Liver (tissue), 9 donors: ENCODE data around the gene ZNF45. TPM values are rescaled to one million over a fixed set of nuclear protein-coding genes. Genes with fewer than 3 reads are reported as not detected.

ENCODE experiments used
- DNase-seq: peaks from one replicate; pipeline ENCODE4 v3.0.0-alpha.2; 2017; ENCODE audit warnings: low spot score
- H3K27ac ChIP-seq, 2 donors: one replicate each; pipeline ENCODE4 v1.7.0; 2013; ENCODE audit warnings: inconsistent platforms in 2 of 2, low read length in 2 of 2, control low read depth in 1 of 2, low read depth in 1 of 2, mild to moderate bottlenecking in 1 of 2
- H3K27me3 ChIP-seq, 4 donors: one replicate each; pipeline versions ENCODE4 v1.6.1 to v1.7.0; 2013; ENCODE audit warnings: low read length in 3 of 4, inconsistent platforms in 1 of 4, mild to moderate bottlenecking in 1 of 4, moderate library complexity in 1 of 4; ENCODE audit not compliant: control insufficient read depth in 4 of 4, insufficient read depth in 4 of 4
- H3K36me3 ChIP-seq, 4 donors: one replicate each; pipeline versions ENCODE4 v1.6.1 to v1.7.0; 2013; ENCODE audit warnings: low read length in 3 of 4, mild to moderate bottlenecking in 3 of 4, low read depth in 1 of 4, moderate library complexity in 1 of 4; ENCODE audit not compliant: control insufficient read depth in 4 of 4, insufficient read depth in 3 of 4
- H3K4me1 ChIP-seq, 4 donors: one replicate each; pipeline versions ENCODE4 v1.6.1 to v1.7.0; 2013; ENCODE audit warnings: low read length in 3 of 4, mild to moderate bottlenecking in 3 of 4, moderate library complexity in 1 of 4; ENCODE audit not compliant: control insufficient read depth in 4 of 4, insufficient read depth in 4 of 4
- H3K4me3 ChIP-seq, 3 donors: one replicate each; pipeline versions ENCODE4 v1.6.1 to v1.7.0; 2013; ENCODE audit warnings: low read length in 3 of 3, control low read depth in 1 of 3, low read depth in 1 of 3, mild to moderate bottlenecking in 1 of 3
- H3K9ac ChIP-seq, 2 donors: one replicate each; pipeline ENCODE4 v1.7.0; 2013; ENCODE audit warnings: low read length in 2 of 2, mild to moderate bottlenecking in 2 of 2, moderate library complexity in 2 of 2, control low read depth in 1 of 2, low read depth in 1 of 2
- H3K9me3 ChIP-seq, 4 donors: one replicate each; pipeline versions ENCODE4 v1.6.1 to v1.7.0; 2013; ENCODE audit warnings: low read length in 3 of 4; ENCODE audit not compliant: control insufficient read depth in 4 of 4
- EGR1 ChIP-seq, 2 donors: IDR thresholded peaks; 2 replicates each; pipeline ENCODE4 v1.6.1; 2016 to 2018; ENCODE audit warnings: antibody characterized with exemption in 2 of 2, low read depth in 2 of 2
- FOXA1 ChIP-seq: IDR thresholded peaks from 2 replicates; pipeline ENCODE4 v1.6.1; 2016; ENCODE audit warnings: antibody characterized with exemption
- FOXA2 ChIP-seq: IDR thresholded peaks from 2 replicates; pipeline ENCODE4 v1.6.1; 2016; ENCODE audit warnings: antibody characterized with exemption
- GABPA ChIP-seq, 2 donors: IDR thresholded peaks in 1 of 2; conservative IDR thresholded peaks in 1 of 2; 2 replicates each; pipeline ENCODE4 v1.6.1; 2016; ENCODE audit warnings: antibody characterized with exemption in 2 of 2, mild to moderate bottlenecking in 1 of 2, moderate library complexity in 1 of 2
- HNF4A ChIP-seq, 2 donors: conservative IDR thresholded peaks; 2 replicates each; pipeline ENCODE4 v1.6.1; 2016; ENCODE audit warnings: antibody characterized with exemption in 2 of 2, mild to moderate bottlenecking in 2 of 2
- HNF4G ChIP-seq: IDR thresholded peaks from 2 replicates; pipeline ENCODE4 v1.6.1; 2016; ENCODE audit warnings: antibody characterized with exemption
- JUND ChIP-seq, 2 donors: IDR thresholded peaks; 2 replicates each; pipeline ENCODE4 v1.6.1; 2016; ENCODE audit warnings: antibody characterized with exemption in 2 of 2
- RAD21 ChIP-seq, 2 donors: IDR thresholded peaks; 2 replicates each; pipeline ENCODE4 v1.6.1; 2016; ENCODE audit warnings: antibody characterized with exemption in 2 of 2, mild to moderate bottlenecking in 2 of 2
- RXRA ChIP-seq, 2 donors: IDR thresholded peaks; 2 replicates each; pipeline ENCODE4 v1.6.1; 2017 to 2018; ENCODE audit warnings: antibody characterized with exemption in 2 of 2, mild to moderate bottlenecking in 1 of 2
- SP1 ChIP-seq: IDR thresholded peaks from 2 replicates; pipeline ENCODE4 v1.6.1; 2018; ENCODE audit warnings: antibody characterized with exemption, mild to moderate bottlenecking
- YY1 ChIP-seq: IDR thresholded peaks from 2 replicates; pipeline ENCODE4 v1.6.1; 2016; ENCODE audit warnings: antibody characterized with exemption, mild to moderate bottlenecking
- ZBTB33 ChIP-seq: IDR thresholded peaks from 2 replicates; pipeline ENCODE4 v1.6.1; 2016; ENCODE audit warnings: antibody characterized with exemption
- WGBS: extraction: QIAGEN DNeasy Blood & Tissue Kit; methylation state at CpG from one replicate; pipeline ENCODE4 v1.1.7; 2013; 5-methylcytosine and 5-hydroxymethylcytosine counted together
- polyA plus RNA-seq, 2 donors: library from polyadenylated mRNA; stranded (reverse) in 1 of 2; unstranded in 1 of 2; fragments of 200-250 nt in 1 of 2; fragments of >200 nt in 1 of 2; fragmentation: Nextera tagmentation in 1 of 2; extraction: Ambion mirVana in 1 of 2; gene quantifications; one replicate each; pipeline versions ENCODE4 v1.2.1 to v1.2.3, GENCODE V29; 2013 to 2015
- total RNA-seq, 2 donors: library from RNA; depleted of rRNA; stranded (reverse); fragments of >200 nt; gene quantifications; one replicate each; pipeline ENCODE4 v1.2.3, GENCODE V29; 2014
- TF ChIP-seq, protein P1 (sequence below): IDR thresholded peaks from 2 replicates; pipeline ENCODE4 v1.6.1; 2016; ENCODE audit warnings: antibody characterized with exemption, mild to moderate bottlenecking
- TF ChIP-seq, protein P2 (sequence below): fragments of 150-350 bp; IDR thresholded peaks from 2 replicates; pipeline ENCODE4 v1.5.1; 2017; ENCODE audit warnings: improper control_type of control experiment, low read depth, low read length; ENCODE audit not compliant: missing input control
- TF ChIP-seq, protein P3 (sequence below): IDR thresholded peaks from 2 replicates; pipeline ENCODE4 v1.6.1; 2016; ENCODE audit warnings: antibody characterized with exemption
- TF ChIP-seq, protein P4 (sequence below): IDR thresholded peaks from 2 replicates; pipeline ENCODE4 v1.6.1; 2016; ENCODE audit warnings: antibody characterized with exemption
- donor health status: healthy.
- donor health status: healthy.
- donor health status: healthy.
- donor health status: healthy.
- donor health status: healthy.

ZNF45 gene
- total and polyA plus RNA-seq, 4 donors = 1.5 to 11.1 (median 4.3) TPM

GRCh38 chr19:43956827-43957226 is 21.7 kb upstream of the ZNF45 start:
- 94% methylated on average over 3 of the region's 3 CpGs for WGBS
- no peaks in the 10 kb centered on the region for H3K27me3 ChIP-seq
- TF ChIP-seq, protein P1, sequence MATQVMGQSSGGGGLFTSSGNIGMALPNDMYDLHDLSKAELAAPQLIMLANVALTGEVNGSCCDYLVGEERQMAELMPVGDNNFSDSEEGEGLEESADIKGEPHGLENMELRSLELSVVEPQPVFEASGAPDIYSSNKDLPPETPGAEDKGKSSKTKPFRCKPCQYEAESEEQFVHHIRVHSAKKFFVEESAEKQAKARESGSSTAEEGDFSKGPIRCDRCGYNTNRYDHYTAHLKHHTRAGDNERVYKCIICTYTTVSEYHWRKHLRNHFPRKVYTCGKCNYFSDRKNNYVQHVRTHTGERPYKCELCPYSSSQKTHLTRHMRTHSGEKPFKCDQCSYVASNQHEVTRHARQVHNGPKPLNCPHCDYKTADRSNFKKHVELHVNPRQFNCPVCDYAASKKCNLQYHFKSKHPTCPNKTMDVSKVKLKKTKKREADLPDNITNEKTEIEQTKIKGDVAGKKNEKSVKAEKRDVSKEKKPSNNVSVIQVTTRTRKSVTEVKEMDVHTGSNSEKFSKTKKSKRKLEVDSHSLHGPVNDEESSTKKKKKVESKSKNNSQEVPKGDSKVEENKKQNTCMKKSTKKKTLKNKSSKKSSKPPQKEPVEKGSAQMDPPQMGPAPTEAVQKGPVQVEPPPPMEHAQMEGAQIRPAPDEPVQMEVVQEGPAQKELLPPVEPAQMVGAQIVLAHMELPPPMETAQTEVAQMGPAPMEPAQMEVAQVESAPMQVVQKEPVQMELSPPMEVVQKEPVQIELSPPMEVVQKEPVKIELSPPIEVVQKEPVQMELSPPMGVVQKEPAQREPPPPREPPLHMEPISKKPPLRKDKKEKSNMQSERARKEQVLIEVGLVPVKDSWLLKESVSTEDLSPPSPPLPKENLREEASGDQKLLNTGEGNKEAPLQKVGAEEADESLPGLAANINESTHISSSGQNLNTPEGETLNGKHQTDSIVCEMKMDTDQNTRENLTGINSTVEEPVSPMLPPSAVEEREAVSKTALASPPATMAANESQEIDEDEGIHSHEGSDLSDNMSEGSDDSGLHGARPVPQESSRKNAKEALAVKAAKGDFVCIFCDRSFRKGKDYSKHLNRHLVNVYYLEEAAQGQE = no peak
- TF ChIP-seq SP1 (no peak), HNF4G (no peak), GABPA (IDR thresholded peaks at IDR 0.05 in 1 of 2, conservative IDR thresholded peaks at IDR 0.05 in 1 of 2) (no peak), EGR1 (IDR thresholded peaks at IDR 0.05; ENCODE audit: low read depth in 2 of 2) (no peak), YY1 (no peak), JUND (IDR thresholded peaks at IDR 0.05) (no peak), ZBTB33 (no peak), HNF4A (conservative IDR thresholded peaks at IDR 0.05) (no peak), FOXA2 (no peak)
- TF ChIP-seq, protein P2, sequence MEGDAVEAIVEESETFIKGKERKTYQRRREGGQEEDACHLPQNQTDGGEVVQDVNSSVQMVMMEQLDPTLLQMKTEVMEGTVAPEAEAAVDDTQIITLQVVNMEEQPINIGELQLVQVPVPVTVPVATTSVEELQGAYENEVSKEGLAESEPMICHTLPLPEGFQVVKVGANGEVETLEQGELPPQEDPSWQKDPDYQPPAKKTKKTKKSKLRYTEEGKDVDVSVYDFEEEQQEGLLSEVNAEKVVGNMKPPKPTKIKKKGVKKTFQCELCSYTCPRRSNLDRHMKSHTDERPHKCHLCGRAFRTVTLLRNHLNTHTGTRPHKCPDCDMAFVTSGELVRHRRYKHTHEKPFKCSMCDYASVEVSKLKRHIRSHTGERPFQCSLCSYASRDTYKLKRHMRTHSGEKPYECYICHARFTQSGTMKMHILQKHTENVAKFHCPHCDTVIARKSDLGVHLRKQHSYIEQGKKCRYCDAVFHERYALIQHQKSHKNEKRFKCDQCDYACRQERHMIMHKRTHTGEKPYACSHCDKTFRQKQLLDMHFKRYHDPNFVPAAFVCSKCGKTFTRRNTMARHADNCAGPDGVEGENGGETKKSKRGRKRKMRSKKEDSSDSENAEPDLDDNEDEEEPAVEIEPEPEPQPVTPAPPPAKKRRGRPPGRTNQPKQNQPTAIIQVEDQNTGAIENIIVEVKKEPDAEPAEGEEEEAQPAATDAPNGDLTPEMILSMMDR = no peak
- peaks cover 0 to 13% (median 6%) of the 10 kb centered on the region in 4 donors for H3K36me3 ChIP-seq
- H3K9me3 ChIP-seq = peaks cover 32 to 69% (median 58%) of the 10 kb centered on the region in 4 donors
- H3K27ac ChIP-seq = no peak overlapping the region
- H3K4me3 ChIP-seq = peak overlapping the region in 2 of 3 donors; percentile 45 to 47
- H3K4me1 ChIP-seq = peaks cover 0 to 11% (median 0%) of the 10 kb centered on the region in 4 donors
- no peak overlapping the region for H3K9ac ChIP-seq
- no peak for DNase-seq

GRCh38 chr19:43950834-43951645 is 16.0 kb upstream of the ZNF45 start, which contains the start of gene ZNF221:
Gene ZNF221 (plus strand): TSS chr19:43951228. CDS start chr19:43962727, 11,499 bp downstream.
- Histone ChIP-seq H3K9me3 (peaks cover 13 to 40% (median 38%) of the 10 kb centered on the region in 4 donors), H3K36me3 (peaks cover 0 to 11% (median 4%) of the 10 kb centered on the region in 4 donors), H3K27me3 (no peaks in the 10 kb centered on the region), H3K4me3 (peak within 1 kb of the TSS; percentile 63 to 96 (median 91)), H3K9ac (peak within 1 kb of the TSS; percentile 56 to 75), H3K4me1 (peaks cover 0 to 4% (median 2%) of the 10 kb centered on the region in 4 donors), H3K27ac (no peak within 1 kb of the TSS)
- WGBS = under 1% methylated on average over 40 of the region's 40 CpGs
- peak; percentile 85 for DNase-seq
- TF ChIP-seq SP1 (peak; percentile 47), YY1 (peak; percentile 92), FOXA1 (no peak), RAD21 (IDR thresholded peaks at IDR 0.05) (peak; percentile 57 to 65), RXRA (IDR thresholded peaks at IDR 0.05) (peak; percentile 60 to 73), HNF4A (conservative IDR thresholded peaks at IDR 0.05) (peak; percentile 52 to 71), JUND (IDR thresholded peaks at IDR 0.05) (peak; percentile 31 to 42), GABPA (IDR thresholded peaks at IDR 0.05 in 1 of 2, conservative IDR thresholded peaks at IDR 0.05 in 1 of 2) (peak; percentile 91 to 99)
- TF ChIP-seq, protein P3, sequence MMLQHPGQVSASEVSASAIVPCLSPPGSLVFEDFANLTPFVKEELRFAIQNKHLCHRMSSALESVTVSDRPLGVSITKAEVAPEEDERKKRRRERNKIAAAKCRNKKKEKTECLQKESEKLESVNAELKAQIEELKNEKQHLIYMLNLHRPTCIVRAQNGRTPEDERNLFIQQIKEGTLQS = no peak
- TF ChIP-seq, protein P4, sequence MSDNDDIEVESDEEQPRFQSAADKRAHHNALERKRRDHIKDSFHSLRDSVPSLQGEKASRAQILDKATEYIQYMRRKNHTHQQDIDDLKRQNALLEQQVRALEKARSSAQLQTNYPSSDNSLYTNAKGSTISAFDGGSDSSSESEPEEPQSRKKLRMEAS = peak; percentile 94
- TF ChIP-seq, protein P2 = peak; percentile 26
